Measurements from ENCODE around the gene KLRB1. TPM values are rescaled to one million over a fixed set of nuclear protein-coding genes. Genes with fewer than 3 reads are reported as not detected.
A peak's percentile ranks its signal among the peaks of the same experiment; 100 is the strongest.
"Not testable (repeated sequence)": the region's sequence is repeated elsewhere in the genome, so short reads cannot be mapped to it uniquely, and the experiment has no call there.

KLRB1 gene
- total and polyA plus RNA-seq, 7 experiments from 2014 or later: 0.43 to 33.7 (median 2.1) TPM

- H3K4me1 ChIP-seq (ENCODE audit: control insufficient read depth in 2 of 2, insufficient read depth in 2 of 2, low read length in 2 of 2): peaks cover 8 to 28% of the 10 kb centered on the region in 2 donors
- H3K4me3 ChIP-seq (ENCODE audit: low read length): no peak overlapping the region
- CTCF ChIA-PET: no interaction called here
- H3K9me3 ChIP-seq (ENCODE audit: control insufficient read depth in 2 of 3, low read length in 3 of 3): no peaks in the 10 kb centered on the region
- no peak overlapping the region for H3K27ac ChIP-seq (ENCODE audit: low read depth, low read length)
- Mint-ChIP-seq H3K27ac (peak overlapping the region in 4 of 9 donors; percentile 6 to 96 (median 54)), H3K9me3 (peaks cover 0 to 11% (median 0%) of the 10 kb centered on the region in 11 donors), H3K36me3 (peaks cover 4 to 43% (median 17%) of the 10 kb centered on the region in 5 donors), H3K27me3 (no peaks in the 10 kb centered on the region), H3K4me1 (peaks cover 14 to 76% (median 65%) of the 10 kb centered on the region in 7 donors), H3K4me3 (no peak overlapping the region)
- intact Hi-C loops (cut with micrococcal nuclease): loop anchor here (1.0 to 10.0 kb wide), 3 partner anchors 9 to 180 kb away; no protein-coding TSS in a partner anchor
- POLR2A ChIA-PET: interaction anchor here (0.6 to 1.0 kb wide), 2 partner anchors 34 to 40 kb away, joined by 3 to 4 read pairs; no protein-coding TSS in a partner anchor
- no peak for ATAC-seq
- no peak for DNase-seq
- no peaks in the 10 kb centered on the region for H3K27me3 ChIP-seq (ENCODE audit: control insufficient read depth in 2 of 2, insufficient read depth in 2 of 2, low read length in 2 of 2)
- no peaks in the 10 kb centered on the region for H3K36me3 ChIP-seq (ENCODE audit: control insufficient read depth in 2 of 3, insufficient read depth in 3 of 3, low read length in 3 of 3)
These were observed 9.4 kb upstream of the KLRB1 start for GRCh38 chr12:9617124-9617523.

DNA sequence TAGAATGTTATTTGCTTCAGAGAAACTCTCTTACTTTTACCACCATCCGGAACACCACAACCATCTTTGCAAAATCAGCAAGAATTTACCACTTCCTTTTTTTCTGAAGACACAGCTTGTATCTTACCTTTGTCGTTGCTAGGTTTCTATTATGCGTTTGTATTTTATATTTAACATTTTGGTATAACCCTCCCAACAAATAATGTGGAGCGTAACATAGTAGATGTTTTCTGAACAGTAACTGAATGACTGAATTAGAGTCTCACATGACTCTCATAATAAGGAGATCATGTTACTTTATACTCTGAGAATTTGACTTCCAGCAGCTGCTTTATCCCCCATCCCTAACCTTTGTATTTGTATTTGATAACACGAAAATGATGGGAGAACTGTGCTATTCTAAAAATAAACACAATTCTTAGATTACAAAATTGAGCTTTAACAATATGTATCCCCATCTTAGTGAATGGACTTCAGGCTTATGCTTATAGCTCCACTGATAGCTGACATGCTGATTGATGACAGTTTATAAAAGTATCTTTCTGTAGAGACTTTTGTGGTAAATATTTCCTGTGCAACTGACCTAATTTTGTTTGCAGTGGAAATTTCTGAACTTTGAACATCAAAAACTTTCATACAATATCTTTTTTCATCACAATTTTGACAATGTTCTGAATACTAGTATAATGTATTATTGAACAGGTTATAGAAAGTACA lies 7.9 kb upstream of the KLRB1 start:
- H3K27ac Mint-ChIP-seq: peak overlapping the region; percentile 92 to 99 (median 96)
- Histone ChIP-seq H3K27me3 (ENCODE audit: control insufficient read depth in 2 of 2, insufficient read depth in 2 of 2, low read length in 2 of 2) (no peaks in the 10 kb centered on the region), H3K4me3 (ENCODE audit: low read length) (peak overlapping the region; percentile 35), H3K27ac (ENCODE audit: low read depth, low read length) (peak overlapping the region; percentile 70), H3K9me3 (ENCODE audit: control insufficient read depth in 2 of 3, low read length in 3 of 3) (no peaks in the 10 kb centered on the region), H3K4me1 (ENCODE audit: control insufficient read depth in 2 of 2, insufficient read depth in 2 of 2, low read length in 2 of 2) (peaks cover 13 to 35% of the 10 kb centered on the region in 2 donors), H3K36me3 (ENCODE audit: control insufficient read depth in 2 of 3, insufficient read depth in 3 of 3, low read length in 3 of 3) (no peaks in the 10 kb centered on the region)
- peak; percentile 97 for ATAC-seq
- peak in 7 of 9 donors; percentile 28 to 82 (median 69) for DNase-seq
- peaks cover 0 to 50% (median 17%) of the 10 kb centered on the region in 5 donors for H3K36me3 Mint-ChIP-seq
- peak overlapping the region; percentile 4 to 86 (median 78) for H3K4me3 Mint-ChIP-seq
- peaks cover 21 to 88% (median 79%) of the 10 kb centered on the region in 7 donors for H3K4me1 Mint-ChIP-seq
- CTCF ChIA-PET: interaction anchor here (0.7 to 1.0 kb wide), 2 partner anchors 18 to 85 kb away, joined by 3 to 4 read pairs; no protein-coding TSS in a partner anchor
- peaks cover 0 to 17% (median 0%) of the 10 kb centered on the region in 11 donors for H3K9me3 Mint-ChIP-seq
- POLR2A ChIA-PET: interaction anchor here (0.6 to 2.1 kb wide), 12 partner anchors 16 to 591 kb away, joined by 3 to 12 read pairs (median 3); no protein-coding TSS in a partner anchor
- intact Hi-C loops (cut with micrococcal nuclease): loop anchor here (1.0 to 10.0 kb wide), 4 partner anchors 33 to 182 kb away; no protein-coding TSS in a partner anchor
- H3K27me3 Mint-ChIP-seq: no peaks in the 10 kb centered on the region

- H3K36me3 ChIP-seq (ENCODE audit: control insufficient read depth in 2 of 3, insufficient read depth in 3 of 3, low read length in 3 of 3); H3K27ac ChIP-seq (ENCODE audit: low read depth, low read length); ATAC-seq; H3K27me3 Mint-ChIP-seq; H3K4me3 ChIP-seq (ENCODE audit: low read length); POLR2A ChIA-PET; H3K9me3 ChIP-seq (ENCODE audit: control insufficient read depth in 2 of 3, low read length in 3 of 3); H3K27me3 ChIP-seq (ENCODE audit: control insufficient read depth in 2 of 2, insufficient read depth in 2 of 2, low read length in 2 of 2): not testable (repeated sequence)
- H3K27ac Mint-ChIP-seq: peak overlapping the region in 5 of 9 donors; percentile 17 to 70 (median 45)
- H3K4me3 Mint-ChIP-seq: peak overlapping the region in 3 of 10 donors; percentile 21 to 45 (median 35)
- intact Hi-C loops (cut with micrococcal nuclease): loop anchor here in 1 of 2 donors (10.0 kb wide), 1 partner anchor 146 kb away; no protein-coding TSS in a partner anchor
- H3K4me1 Mint-ChIP-seq: peaks cover 20 to 80% (median 63%) of the 10 kb centered on the region in 7 donors
- peaks cover 5 to 58% (median 9%) of the 10 kb centered on the region in 5 donors for H3K36me3 Mint-ChIP-seq
- peaks cover 5 to 17% of the 10 kb centered on the region in 2 donors for H3K4me1 ChIP-seq (ENCODE audit: control insufficient read depth in 2 of 2, insufficient read depth in 2 of 2, low read length in 2 of 2)
- peaks cover 0 to 26% (median 5%) of the 10 kb centered on the region in 11 donors for H3K9me3 Mint-ChIP-seq
- peak in 3 of 9 donors; percentile 24 to 45 (median 42) for DNase-seq
- CTCF ChIA-PET: interaction anchor here (0.7 kb wide), 1 partner anchor 24 kb away, joined by 3 read pairs; no protein-coding TSS in a partner anchor
These were observed 2.9 kb upstream of the KLRB1 start for GRCh38 chr12:9610606-9611005.

DNA sequence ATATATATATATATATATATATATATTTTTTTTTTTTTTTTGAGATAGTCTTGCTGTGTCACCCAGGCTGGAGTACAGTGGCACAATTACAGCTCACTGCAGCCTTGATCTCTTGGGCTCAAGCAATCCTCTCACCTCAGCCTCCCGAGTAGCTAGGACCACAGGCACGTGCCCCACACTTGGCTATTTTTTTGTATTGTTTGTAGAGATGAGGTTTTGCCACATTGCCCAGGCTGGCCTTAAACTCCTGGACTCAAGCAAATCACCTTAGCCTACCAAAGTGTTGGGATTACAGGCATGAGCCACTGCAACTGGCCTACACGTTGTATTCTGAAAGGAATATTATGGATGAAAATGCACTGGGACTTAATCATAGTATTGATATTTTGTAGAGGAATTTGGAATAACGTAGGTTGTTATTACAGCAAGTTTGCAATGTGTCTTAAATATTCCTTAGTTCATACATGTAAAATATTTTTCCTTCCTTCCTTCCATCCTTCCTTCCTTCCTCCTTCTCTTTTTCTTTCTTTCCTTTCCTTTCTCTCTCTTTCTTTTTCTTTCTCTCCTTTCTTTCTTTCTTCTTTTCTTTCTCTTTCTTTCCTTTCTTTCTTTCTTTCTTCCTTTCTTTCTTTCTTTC lies 862 bp downstream of the KLRB1 start:
- H3K4me3 ChIP-seq (ENCODE audit: low read length): no peak overlapping the region
- no peak for ATAC-seq
- H3K36me3 ChIP-seq (ENCODE audit: control insufficient read depth in 2 of 3, insufficient read depth in 3 of 3, low read length in 3 of 3): no peaks in the 10 kb centered on the region
- ChIA-PET CTCF (no interaction called here), POLR2A (interaction anchor here (0.5 to 0.6 kb wide), 2 partner anchors 156 to 294 kb away, joined by 3 to 4 read pairs; no protein-coding TSS in a partner anchor)
- H3K4me3 Mint-ChIP-seq: peak overlapping the region in 2 of 10 donors; percentile 13 to 83
- no peak for DNase-seq
- no peaks in the 10 kb centered on the region for H3K9me3 ChIP-seq (ENCODE audit: control insufficient read depth in 2 of 3, low read length in 3 of 3)
- peaks cover 5 to 33% (median 9%) of the 10 kb centered on the region in 5 donors for H3K36me3 Mint-ChIP-seq
- no peak overlapping the region for H3K27ac ChIP-seq (ENCODE audit: low read depth, low read length)
- intact Hi-C loops (cut with micrococcal nuclease): no loop called here
- H3K27me3 ChIP-seq (ENCODE audit: control insufficient read depth in 2 of 2, insufficient read depth in 2 of 2, low read length in 2 of 2): no peaks in the 10 kb centered on the region
- peaks cover 5 to 12% of the 10 kb centered on the region in 2 donors for H3K4me1 ChIP-seq (ENCODE audit: control insufficient read depth in 2 of 2, insufficient read depth in 2 of 2, low read length in 2 of 2)
- peaks cover 16 to 48% (median 32%) of the 10 kb centered on the region in 7 donors for H3K4me1 Mint-ChIP-seq
- peaks cover 0 to 8% (median 0%) of the 10 kb centered on the region in 5 donors for H3K27me3 Mint-ChIP-seq
- H3K9me3 Mint-ChIP-seq: peaks cover 0 to 18% (median 5%) of the 10 kb centered on the region in 11 donors
- peak overlapping the region in 5 of 9 donors; percentile 1 to 87 (median 60) for H3K27ac Mint-ChIP-seq

GRCh38 chr12:9606247-9606646 lies 1.5 kb downstream of the KLRB1 start:
- Mint-ChIP-seq H3K27me3 (peaks cover 0 to 9% (median 0%) of the 10 kb centered on the region in 5 donors), H3K9me3 (peaks cover 0 to 14% (median 5%) of the 10 kb centered on the region in 11 donors), H3K4me3 (peak overlapping the region in 1 of 10 donors; percentile 73), H3K4me1 (peaks cover 15 to 45% (median 26%) of the 10 kb centered on the region in 7 donors), H3K36me3 (peaks cover 5 to 27% (median 11%) of the 10 kb centered on the region in 5 donors), H3K27ac (no peak overlapping the region)
- CTCF ChIA-PET: no interaction called here
- no peak overlapping the region for H3K4me3 ChIP-seq (ENCODE audit: low read length)
- H3K27me3 ChIP-seq (ENCODE audit: control insufficient read depth in 2 of 2, insufficient read depth in 2 of 2, low read length in 2 of 2): no peaks in the 10 kb centered on the region
- intact Hi-C loops (cut with micrococcal nuclease): no loop called here
- ATAC-seq (no peak), DNase-seq (no peak)
- POLR2A ChIA-PET: no interaction called here
- no peaks in the 10 kb centered on the region for H3K9me3 ChIP-seq (ENCODE audit: control insufficient read depth in 2 of 3, low read length in 3 of 3)
- no peak overlapping the region for H3K27ac ChIP-seq (ENCODE audit: low read depth, low read length)
- peaks cover 5 to 11% of the 10 kb centered on the region in 2 donors for H3K4me1 ChIP-seq (ENCODE audit: control insufficient read depth in 2 of 2, insufficient read depth in 2 of 2, low read length in 2 of 2)
- H3K36me3 ChIP-seq (ENCODE audit: control insufficient read depth in 2 of 3, insufficient read depth in 3 of 3, low read length in 3 of 3): no peaks in the 10 kb centered on the region

DNA sequence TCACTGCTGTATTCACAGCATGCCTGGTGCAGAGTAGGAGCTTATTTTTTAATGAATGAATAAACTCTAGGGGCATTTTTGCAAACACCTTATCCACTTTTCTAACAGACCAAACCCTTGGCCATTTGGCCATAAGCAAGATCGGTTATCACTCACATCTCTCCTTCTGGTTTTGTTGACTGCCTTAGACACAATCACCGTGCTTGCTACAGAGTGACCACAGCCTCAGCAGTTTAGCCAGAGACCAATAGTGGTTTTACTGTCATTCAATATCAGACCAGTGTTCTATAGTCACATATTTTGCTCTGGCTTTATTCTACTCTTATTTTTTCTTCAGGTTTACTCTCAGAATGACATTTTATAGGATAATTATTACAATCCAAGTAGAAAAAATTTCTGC lies 2.2 kb downstream of the KLRB1 start:
- H3K36me3 ChIP-seq (ENCODE audit: control insufficient read depth in 2 of 3, insufficient read depth in 3 of 3, low read length in 3 of 3): no peaks in the 10 kb centered on the region
- Mint-ChIP-seq H3K4me3 (peak overlapping the region in 1 of 10 donors; percentile 73), H3K27ac (no peak overlapping the region), H3K36me3 (peaks cover 5 to 22% (median 9%) of the 10 kb centered on the region in 5 donors), H3K4me1 (peaks cover 9 to 39% (median 19%) of the 10 kb centered on the region in 7 donors), H3K9me3 (peaks cover 0 to 14% (median 5%) of the 10 kb centered on the region in 11 donors), H3K27me3 (peaks cover 0 to 11% (median 0%) of the 10 kb centered on the region in 5 donors)
- CTCF ChIA-PET: no interaction called here
- H3K9me3 ChIP-seq (ENCODE audit: control insufficient read depth in 2 of 3, low read length in 3 of 3): no peaks in the 10 kb centered on the region
- no peaks in the 10 kb centered on the region for H3K27me3 ChIP-seq (ENCODE audit: control insufficient read depth in 2 of 2, insufficient read depth in 2 of 2, low read length in 2 of 2)
- ATAC-seq (no peak), DNase-seq (no peak)
- H3K27ac ChIP-seq (ENCODE audit: low read depth, low read length): no peak overlapping the region
- intact Hi-C loops (cut with micrococcal nuclease): no loop called here
- no peak overlapping the region for H3K4me3 ChIP-seq (ENCODE audit: low read length)
- POLR2A ChIA-PET: no interaction called here
- peaks cover 0 to 4% of the 10 kb centered on the region in 2 donors for H3K4me1 ChIP-seq (ENCODE audit: control insufficient read depth in 2 of 2, insufficient read depth in 2 of 2, low read length in 2 of 2)

Data from naive thymus-derived CD4-positive, alpha-beta T cell (primary cell).